Left renal cortex interstitium (tissue), 4 donors: ENCODE results near the gene ALG14. TPM values are rescaled to one million over a fixed set of nuclear protein-coding genes. Genes with fewer than 3 reads are reported as not detected.

ENCODE experiments used
- DNase-seq, 4 donors: peaks; one replicate each; pipeline ENCODE4 v3.0.0-alpha.2; 2013; ENCODE audit warnings: low read depth in 4 of 4, low spot score in 2 of 4, missing footprints in 1 of 4
- polyA plus RNA-seq, 4 donors: library from polyadenylated mRNA; unstranded; fragments of 120-200 nt; gene quantifications; one replicate each; pipeline ENCODE4 v1.2.1, GENCODE V29; 2013; ENCODE audit not compliant: insufficient read length in 4 of 4

The ALG14 gene
- polyA plus RNA-seq, 4 donors: 13.4 to 17.6 (median 13.4) TPM

GRCh38 chr1:94989398-94989797, 83.4 kb downstream of the ALG14 start:
- no peak for DNase-seq

GRCh38 chr1:94988356-94988755, 84.4 kb downstream of the ALG14 start:
- no peak for DNase-seq

GRCh38 chr1:94986783-94987182, 86.0 kb downstream of the ALG14 start:
- DNase-seq: no peak

- DNase-seq: no peak
Observed at GRCh38 chr1:94983171-94983739, 89.5 kb downstream of the ALG14 start.

GRCh38 chr1:94982398-94982797, 90.4 kb downstream of the ALG14 start:
- DNase-seq: no peak

GRCh38 chr1:94981575-94981973, 91.2 kb downstream of the ALG14 start:
- DNase-seq: no peak

GRCh38 chr1:94980582-94981574, 91.9 kb downstream of the ALG14 start:
- DNase-seq: no peak

- DNase-seq: no peak
Observed at GRCh38 chr1:94979656-94980581, 92.8 kb downstream of the ALG14 start.

GRCh38 chr1:94979131-94979530, 93.6 kb downstream of the ALG14 start:
- DNase-seq: no peak

GRCh38 chr1:94978401-94978800, 94.3 kb downstream of the ALG14 start:
- DNase-seq: no peak

GRCh38 chr1:94976971-94977548, 95.7 kb downstream of the ALG14 start:
- DNase-seq: no peak

GRCh38 chr1:94974824-94975223, 97.9 kb downstream of the ALG14 start:
- no peak for DNase-seq

- DNase-seq: no peak
Observed at GRCh38 chr1:94974241-94974640, 98.5 kb downstream of the ALG14 start.

GRCh38 chr1:94973309-94973922, 99.3 kb downstream of the ALG14 start:
- DNase-seq: no peak

GRCh38 chr1:94971491-94971924, 101.2 kb downstream of the ALG14 start:
- DNase-seq: no peak

GRCh38 chr1:94970783-94971182, 102.0 kb downstream of the ALG14 start:
- DNase-seq: no peak

- no peak for DNase-seq
Observed at GRCh38 chr1:94969137-94969536, 103.6 kb downstream of the ALG14 start.

- no peak for DNase-seq
Observed at GRCh38 chr1:94966033-94966432, 106.7 kb downstream of the ALG14 start.

- no peak for DNase-seq
Observed at GRCh38 chr1:94963864-94964263, 108.9 kb downstream of the ALG14 start.
